K562 (cell line): Measurements from ENCODE around the gene AGAP1. TPM values are rescaled to one million over a fixed set of nuclear protein-coding genes. Genes with fewer than 3 reads are reported as not detected.

Experiments used
- ATAC-seq: fragments of 200-7000 bp; cut with Tn5 transposase; 3 replicates; pipeline ENCODE4 v1.9.1; 2020; ENCODE audit warnings: moderate library complexity
- BruUV-seq: library from RNA; stranded (reverse); fragments of 400-500 nt; replicated peaks from 2 replicates; lab custom pipeline; 2021; lab: Mats Ljungman, UMichigan
- CTCF ChIA-PET: fragments of 300-600 bp; formaldehyde crosslinking; extraction: SDS; loops from one replicate; lab custom pipeline; 2021; ENCODE audit warnings: low intra/inter-chr PET ratio; lab: Yijun Ruan, JAX
- POLR2A ChIA-PET: fragments of 300-600, 350-650 bp; sonication (Branson Sonifier 250); formaldehyde crosslinking; extraction: SDS; loops from one replicate; lab custom pipeline; 2021; ENCODE audit warnings: antibody characterized with exemption, inconsistent platforms; lab: Yijun Ruan, JAX
- DNase-seq, 4 experiments: peaks; one replicate each; pipeline versions ENCODE4 v3.0.0 to v3.0.0-alpha.2; 2011 to 2018; ENCODE audit warnings: low spot score in 3 of 4, mixed read lengths in 3 of 4; ENCODE audit errors: extremely low read depth in 1 of 4
- FAIRE-seq: peaks from 2 replicates; lab custom pipeline; 2011; peaks lifted over from hg19 to GRCh38; lab: Jason Lieb, UNC
- H2AFZ ChIP-seq: 2 replicates; pipeline ENCODE4 v1.6.0; 2011; ENCODE audit warnings: low read depth, low read length, control low read depth, inconsistent platforms
- H3K27ac ChIP-seq: fragments of 200-600 bp; 3 replicates; pipeline ENCODE4 v1.8.0; 2011; ENCODE audit warnings: low read depth, mild to moderate bottlenecking, control low read depth, inconsistent platforms, low read length, moderate library complexity, mixed read lengths; ENCODE audit errors: extremely low read depth
- H3K27me3 ChIP-seq, 2 experiments: fragments of 300-600 bp in 1 of 2; 2 replicates in 1 of 2; 3 replicates in 1 of 2; pipeline versions ENCODE4 v1.6.0 to v1.8.0; 2011; ENCODE audit warnings: inconsistent platforms in 2 of 2, low read length in 2 of 2, mild to moderate bottlenecking in 1 of 2, mixed read lengths in 1 of 2, moderate library complexity in 1 of 2; ENCODE audit not compliant: control insufficient read depth in 2 of 2, insufficient read depth in 2 of 2
- H3K36me3 ChIP-seq: fragments of 300-600 bp; 3 replicates; pipeline ENCODE4 v1.8.0; 2011; ENCODE audit warnings: mild to moderate bottlenecking, low read length, inconsistent platforms; ENCODE audit not compliant: control insufficient read depth, insufficient read depth
- H3K4me1 ChIP-seq, 2 experiments: fragments of 200-600 bp in 1 of 2; replicated peaks in 1 of 2; 2 replicates in 1 of 2; 3 replicates in 1 of 2; pipeline versions ENCODE4 v1.5.1 to v1.8.0; 2011; ENCODE audit warnings: inconsistent platforms in 2 of 2, low read length in 2 of 2, mild to moderate bottlenecking in 1 of 2, mixed read lengths in 1 of 2, moderate library complexity in 1 of 2; ENCODE audit not compliant: control insufficient read depth in 2 of 2, insufficient read depth in 2 of 2
- H3K4me2 ChIP-seq: 2 replicates; pipeline ENCODE4 v1.6.1; 2011; ENCODE audit warnings: low read length, control low read depth, inconsistent platforms, mixed read lengths; ENCODE audit not compliant: insufficient read depth
- H3K4me3 ChIP-seq: fragments of 200-600 bp; sonication (generic), shearing (Covaris generic); 2 replicates; pipeline ENCODE4 v1.5.1; 2016; ENCODE audit warnings: control low read depth, inconsistent platforms
- H3K79me2 ChIP-seq: fragments of 200-600 bp; 3 replicates; pipeline ENCODE4 v1.8.0; 2011; ENCODE audit warnings: low read length, inconsistent platforms; ENCODE audit not compliant: control insufficient read depth, insufficient read depth
- H3K9ac ChIP-seq, 2 experiments: 2 replicates each; pipeline versions ENCODE4 v1.6.0 to v1.6.1; 2011; ENCODE audit warnings: low read depth in 2 of 2, low read length in 2 of 2, control low read depth in 1 of 2, inconsistent platforms in 1 of 2, mild to moderate bottlenecking in 1 of 2, mixed read lengths in 1 of 2; ENCODE audit not compliant: insufficient read depth in 1 of 2
- H3K9me1 ChIP-seq: one replicate; pipeline ENCODE4 v1.6.0; 2011; ENCODE audit warnings: inconsistent platforms, mild to moderate bottlenecking, low read length, moderate library complexity; ENCODE audit not compliant: control insufficient read depth, insufficient read depth
- H3K9me3 ChIP-seq: replicated peaks from 2 replicates; pipeline ENCODE4 v1.5.1; 2011; ENCODE audit warnings: low read depth, low read length, inconsistent platforms; ENCODE audit not compliant: control insufficient read depth, insufficient read depth
- H4K20me1 ChIP-seq: replicated peaks from 2 replicates; pipeline ENCODE4 v1.6.1; 2011; ENCODE audit warnings: low read length, inconsistent platforms, mixed read lengths; ENCODE audit not compliant: control insufficient read depth, insufficient read depth
- BDP1 ChIP-seq: IDR thresholded peaks from 3 replicates; pipeline ENCODE4 v1.6.1; 2011; ENCODE audit not compliant: insufficient read length, insufficient read depth
- PCBP1 ChIP-seq: fragments of 200-400 bp; formaldehyde crosslinking; IDR thresholded peaks from 2 replicates; pipeline ENCODE4 v1.6.1; 2018; ENCODE audit warnings: mild to moderate bottlenecking, low read depth, low read length; ENCODE audit not compliant: poor library complexity, severe bottlenecking
- SMARCA5 ChIP-seq: fragments of 450-650 bp; IDR thresholded peaks from 2 replicates; pipeline ENCODE4 v1.6.1; 2016
- ZNF780A ChIP-seq: fragments of 250-450 bp; sonication (Bioruptor Pico); IDR thresholded peaks from 2 replicates; pipeline ENCODE4 v1.5.0; 2021; ENCODE audit warnings: mild to moderate bottlenecking
- WGBS: fragments of 100-300 bp; shearing (Covaris generic); methylation state at CpG from one replicate; pipeline ENCODE4 v1.1.6; 2016; ENCODE audit warnings: low coverage, mixed read lengths; ENCODE audit not compliant: insufficient coverage; ENCODE audit errors: missing lambda C conversion rate; 5-methylcytosine and 5-hydroxymethylcytosine counted together
- in situ Hi-C: fragments of 300-500 bp; cut with MboI; formaldehyde crosslinking; loops from 4 replicates; pipeline ENCODE4 v1.15.0; 2018; ENCODE audit warnings: inconsistent platforms, mixed read lengths
- intact Hi-C: fragments of 100-400 bp; cut with micrococcal nuclease; formaldehyde crosslinking; loops from 2 replicates; pipeline ENCODE4 v1.14.2; 2022
- polyA plus RNA-seq, 8 experiments: library from polyadenylated mRNA; depleted of rRNA in 4 of 8; stranded (reverse) in 5 of 8; unstranded in 3 of 8; fragments of >200 nt; fragmentation: Nextera tagmentation in 2 of 8; fragmentation: Illumina TruSeq in 1 of 8; extraction: Ambion mirVana in 2 of 8; extraction: Trizol in 1 of 8; gene quantifications; 2 replicates each; pipeline versions ENCODE4 v1.2.1 to v1.2.3, GENCODE V29; 2011 to 2014; ENCODE audit warnings: inconsistent platforms in 1 of 8, missing spikeins in 1 of 8
- total RNA-seq, 7 experiments: library from RNA; depleted of rRNA in 6 of 7; stranded (reverse); fragments of >200 nt in 6 of 7; fragmentation: Illumina TruSeq in 2 of 7; extraction: Trizol in 2 of 7; gene quantifications; 2 replicates each; pipeline versions ENCODE4 v1.2.1 to v1.2.3, GENCODE V29; 2011 to 2021; ENCODE audit warnings: low replicate concordance in 1 of 7

The AGAP1 gene
- total and polyA plus RNA-seq, 9 of the 15 experiments (the other 6 are each of a cell fraction or from before 2014, with no cell fraction given) = 1.3 to 24.0 (median 10.6) TPM

DNA sequence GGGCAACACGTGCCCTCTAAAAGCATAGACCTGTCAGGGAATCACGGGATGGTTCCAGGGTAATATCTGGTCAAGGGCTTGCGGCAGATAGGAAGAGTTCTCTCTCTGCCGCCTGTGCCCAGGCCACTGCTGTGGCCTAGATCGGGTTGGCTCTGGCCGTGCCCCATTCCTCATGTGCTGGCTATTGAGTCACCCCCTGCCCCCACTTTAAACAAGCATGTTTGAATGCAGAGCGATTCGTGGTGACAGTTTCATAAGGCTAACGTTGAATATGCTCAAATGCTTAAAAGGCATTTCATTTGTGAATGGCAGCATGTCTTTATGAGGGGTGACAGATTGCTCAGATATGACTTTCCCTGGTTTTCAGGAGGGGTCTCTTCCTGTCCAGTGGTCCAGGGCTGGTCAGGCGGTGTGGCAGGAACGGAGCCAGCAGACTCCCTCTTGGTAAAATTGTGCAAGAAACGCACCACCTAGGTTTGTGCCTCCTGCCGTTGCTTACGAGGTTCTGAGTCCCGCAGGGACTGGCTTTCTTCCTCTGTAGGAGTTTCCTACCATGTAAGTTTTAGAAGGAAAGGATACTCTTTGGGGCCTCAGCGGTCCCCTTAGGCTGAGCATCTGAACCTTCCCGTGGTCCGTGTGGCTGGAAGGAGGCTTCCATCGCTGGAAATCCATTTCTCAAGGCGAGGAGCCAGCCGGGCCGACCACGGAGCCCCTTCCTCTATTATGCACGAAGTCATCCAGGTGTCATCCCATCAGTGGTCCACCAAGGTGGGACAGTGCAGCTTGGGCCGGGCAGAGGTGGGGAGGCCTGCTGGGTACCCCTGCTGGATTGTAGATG, 50.2 kb downstream of the AGAP1 start (continued):
- TF ChIP-seq PCBP1 (no peak), SMARCA5 (no peak)

DNA sequence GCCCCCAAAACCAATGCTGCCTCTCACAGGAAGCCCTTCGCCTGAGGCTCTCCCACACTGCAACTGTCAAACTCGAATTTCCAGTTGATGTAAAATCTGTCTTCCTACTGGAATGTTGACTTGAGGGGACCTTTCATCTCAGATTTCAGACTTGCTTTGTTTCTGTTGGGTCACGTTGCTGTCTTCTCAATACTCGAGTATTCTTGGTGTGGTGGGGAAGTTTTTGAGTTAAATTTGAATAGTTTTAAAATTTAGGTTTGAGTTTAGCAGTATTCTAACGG, 50.8 kb downstream of the AGAP1 start:
- in situ Hi-C loops = no loop called here

More for the DNA sequence above, 50.8 kb downstream of the AGAP1 start:
- ChIA-PET POLR2A (no interaction called here), CTCF (no interaction called here)
- TF ChIP-seq BDP1 (no peak), ZNF780A (no peak)
- FAIRE-seq (no peak), DNase-seq (no peak), ATAC-seq (no peak)
- Histone ChIP-seq H3K27ac (no peak overlapping the region), H3K9me1 (peaks cover 5% of the 10 kb centered on the region), H3K4me3 (no peak overlapping the region), H4K20me1 (peaks cover 35% of the 10 kb centered on the region), H3K9ac (no peak overlapping the region), H3K9me3 (no peaks in the 10 kb centered on the region), H3K36me3 (no peaks in the 10 kb centered on the region), H3K79me2 (peaks cover 81% of the 10 kb centered on the region), H3K27me3 (no peaks in the 10 kb centered on the region), H2AFZ (no peak overlapping the region), H3K4me1 (peaks cover 0 to 4% of the 10 kb centered on the region in 2 experiments; a peak in 2 of 5 replicates), H3K4me2 (no peak overlapping the region)
- WGBS = 61% methylated on average over 5 of the region's 5 CpGs
- intact Hi-C loops = no loop called here
- no TSS peak for BruUV-seq
